ENCODE measurements around the gene NR4A1. TPM values are rescaled to one million over a fixed set of nuclear protein-coding genes. Genes with fewer than 3 reads are reported as not detected.

Gene NR4A1
- total and polyA plus RNA-seq, 2 of the 13 experiments (the other 11 are each of a cell fraction or from before 2014, with no cell fraction given), result 5.7 to 15.2 TPM

GRCh38 chr12:52010152-52010622 lies 41.1 kb upstream of the NR4A1 start (continued):
- TF ChIP-seq IRF9 (CRISPR knock-in tag; IDR thresholded peaks at IDR 0.05; ENCODE audit: borderline replicate concordance) (no peak), KAT2B (IDR thresholded peaks at IDR 0.05; ENCODE audit: borderline replicate concordance, low read depth, low read length) (no peak), NFE2 (CRISPR knock-in tag; IDR thresholded peaks at IDR 0.05) (no peak), ZNF883 (CRISPR knock-in tag; IDR thresholded peaks at IDR 0.05; ENCODE audit: not compliant biosample characterization) (no peak), ZNF280B (CRISPR knock-in tag; IDR thresholded peaks at IDR 0.05; ENCODE audit: borderline replicate concordance) (no peak), ZNF350 (CRISPR knock-in tag; IDR thresholded peaks at IDR 0.05; ENCODE audit: borderline replicate concordance, low read depth) (no peak), ZNF234 (CRISPR knock-in tag; conservative IDR thresholded peaks at IDR 0.05) (no peak), ELF3 (CRISPR knock-in tag; IDR thresholded peaks at IDR 0.05) (peak; percentile 36; the same call in 1 of the 2 replicates), GRHL1 (CRISPR knock-in tag; conservative IDR thresholded peaks at IDR 0.05) (no peak), ZNF747 (CRISPR knock-in tag; IDR thresholded peaks at IDR 0.05; ENCODE audit: borderline replicate concordance) (no peak), ZNF792 (CRISPR knock-in tag; IDR thresholded peaks at IDR 0.05) (no peak), NONO (IDR thresholded peaks at IDR 0.05) (no peak), NONO (CRISPR knock-in tag; conservative IDR thresholded peaks at IDR 0.05) (no peak), CAMTA2 (CRISPR knock-in tag; IDR thresholded peaks at IDR 0.05; ENCODE audit: borderline replicate concordance) (no peak), GLI4 (CRISPR knock-in tag; IDR thresholded peaks at IDR 0.05; ENCODE audit: borderline replicate concordance) (no peak), ZFAT (CRISPR knock-in tag; conservative IDR thresholded peaks at IDR 0.05) (no peak), SMARCE1 (IDR thresholded peaks at IDR 0.05; ENCODE audit: borderline replicate concordance) (no peak), ZNF674 (CRISPR knock-in tag; IDR thresholded peaks at IDR 0.05; ENCODE audit: low read depth) (no peak), THAP7 (CRISPR knock-in tag; IDR thresholded peaks at IDR 0.05) (no peak), MYNN (CRISPR knock-in tag; IDR thresholded peaks at IDR 0.05; ENCODE audit: low read depth) (no peak), CEBPZ (IDR thresholded peaks at IDR 0.05; ENCODE audit: low read length) (no peak)

Data from HepG2 (cell line).